Hematopoietic multipotent progenitor cell treated with erythropoietin and hydrocortisone succinate and interleukin-3 and kit ligand, for 6 days (in vitro differentiated cells): ENCODE results near the gene CHST3.
"Not testable (repeated sequence)": the region's sequence is repeated elsewhere in the genome, so short reads cannot be mapped to it uniquely, and the experiment has no call there.

Experiments used
- DNase-seq: peaks from one replicate; pipeline ENCODE4 v3.0.0-alpha.2; 2015

CHST3 gene

GRCh38 chr10:71952745-71953144 lies 11.4 kb upstream of the CHST3 start:
- no peak for DNase-seq

- no peak for DNase-seq
These were observed 6.5 kb upstream of the CHST3 start for GRCh38 chr10:71957546-71958275.

- no peak for DNase-seq
These were observed 4.7 kb upstream of the CHST3 start for GRCh38 chr10:71959526-71959925.

GRCh38 chr10:71961831-71962230 lies 2.4 kb upstream of the CHST3 start:
- no peak for DNase-seq

GRCh38 chr10:71962901-71963300 lies 1.3 kb upstream of the CHST3 start:
- DNase-seq = no peak

- DNase-seq = no peak
These were observed 671 bp upstream of the CHST3 start for GRCh38 chr10:71963351-71964097.

GRCh38 chr10:71964743-71965515 lies 734 bp downstream of the CHST3 start:
- DNase-seq = no peak

GRCh38 chr10:71965623-71966022 lies 1.4 kb downstream of the CHST3 start:
- DNase-seq = no peak

- DNase-seq = no peak
These were observed 2.1 kb downstream of the CHST3 start for GRCh38 chr10:71966046-71967004.

GRCh38 chr10:71967958-71968357 lies 3.8 kb downstream of the CHST3 start:
- not testable (repeated sequence) for DNase-seq

GRCh38 chr10:71968553-71969474 lies 4.6 kb downstream of the CHST3 start:
- DNase-seq = no peak

GRCh38 chr10:71969929-71970328 lies 5.7 kb downstream of the CHST3 start:
- no peak for DNase-seq

GRCh38 chr10:71970331-71970730 lies 6.1 kb downstream of the CHST3 start:
- DNase-seq = no peak

GRCh38 chr10:71970869-71971268 lies 6.7 kb downstream of the CHST3 start:
- DNase-seq = no peak

- no peak for DNase-seq
These were observed 7.1 kb downstream of the CHST3 start for GRCh38 chr10:71971311-71971731.

GRCh38 chr10:71971769-71972555 lies 7.8 kb downstream of the CHST3 start:
- DNase-seq = no peak

- DNase-seq = no peak
These were observed 8.8 kb downstream of the CHST3 start for GRCh38 chr10:71972746-71973695.

GRCh38 chr10:71973777-71974488 lies 9.7 kb downstream of the CHST3 start:
- DNase-seq = no peak
